Midbrain (tissue), 1 donor: ENCODE data around the gene RASSF4.

ENCODE experiments used
- DNase-seq: peaks from one replicate; lab custom pipeline; 2025; lab: John Stamatoyannopoulos, UW

Gene RASSF4

GRCh38 chr10:44927352-44927751 lies 32.2 kb upstream of the RASSF4 start:
- DNase-seq = no peak

- DNase-seq = no peak
Observed at GRCh38 chr10:44928462-44928861, 31.1 kb upstream of the RASSF4 start.

GRCh38 chr10:44929356-44930255 lies 30.0 kb upstream of the RASSF4 start:
- DNase-seq = no peak

DNA sequence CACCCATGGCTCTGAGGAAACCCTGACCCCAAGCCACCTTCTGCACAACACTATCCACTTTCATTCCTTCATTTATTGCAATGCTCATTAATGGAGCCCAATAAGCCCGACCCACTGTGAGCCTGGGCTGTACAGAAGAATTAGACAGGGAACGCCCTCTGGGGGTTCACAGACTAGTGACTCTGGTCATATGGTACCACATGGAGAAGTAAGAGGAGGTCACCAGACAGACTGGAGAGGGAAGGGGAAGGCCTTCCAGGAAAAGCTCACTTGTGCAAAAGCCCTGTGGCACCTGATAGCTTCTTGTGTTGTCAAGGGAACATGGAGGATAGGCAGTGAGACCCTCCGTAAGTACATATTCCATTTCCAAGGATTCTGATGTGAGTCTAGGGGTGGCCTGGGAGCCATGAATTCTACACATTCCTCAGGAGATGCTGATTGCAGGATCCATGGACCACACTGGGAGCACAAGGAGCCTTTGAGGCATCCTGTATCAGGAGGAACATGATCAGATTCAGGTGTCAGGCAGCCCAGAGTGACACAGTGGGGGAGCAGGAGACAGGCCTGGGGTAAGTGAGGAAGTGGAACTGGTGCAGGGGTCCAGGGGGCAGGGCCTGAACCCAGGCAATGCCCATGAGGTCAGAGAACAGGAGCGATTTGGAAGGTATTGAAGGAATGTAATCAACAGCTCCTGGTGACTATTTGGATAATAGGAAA lies 28.5 kb upstream of the RASSF4 start:
- DNase-seq = no peak

GRCh38 chr10:44931621-44932516 lies 27.7 kb upstream of the RASSF4 start:
- no peak for DNase-seq

GRCh38 chr10:44932517-44933450 lies 26.8 kb upstream of the RASSF4 start:
- DNase-seq = peak; percentile 88

DNA sequence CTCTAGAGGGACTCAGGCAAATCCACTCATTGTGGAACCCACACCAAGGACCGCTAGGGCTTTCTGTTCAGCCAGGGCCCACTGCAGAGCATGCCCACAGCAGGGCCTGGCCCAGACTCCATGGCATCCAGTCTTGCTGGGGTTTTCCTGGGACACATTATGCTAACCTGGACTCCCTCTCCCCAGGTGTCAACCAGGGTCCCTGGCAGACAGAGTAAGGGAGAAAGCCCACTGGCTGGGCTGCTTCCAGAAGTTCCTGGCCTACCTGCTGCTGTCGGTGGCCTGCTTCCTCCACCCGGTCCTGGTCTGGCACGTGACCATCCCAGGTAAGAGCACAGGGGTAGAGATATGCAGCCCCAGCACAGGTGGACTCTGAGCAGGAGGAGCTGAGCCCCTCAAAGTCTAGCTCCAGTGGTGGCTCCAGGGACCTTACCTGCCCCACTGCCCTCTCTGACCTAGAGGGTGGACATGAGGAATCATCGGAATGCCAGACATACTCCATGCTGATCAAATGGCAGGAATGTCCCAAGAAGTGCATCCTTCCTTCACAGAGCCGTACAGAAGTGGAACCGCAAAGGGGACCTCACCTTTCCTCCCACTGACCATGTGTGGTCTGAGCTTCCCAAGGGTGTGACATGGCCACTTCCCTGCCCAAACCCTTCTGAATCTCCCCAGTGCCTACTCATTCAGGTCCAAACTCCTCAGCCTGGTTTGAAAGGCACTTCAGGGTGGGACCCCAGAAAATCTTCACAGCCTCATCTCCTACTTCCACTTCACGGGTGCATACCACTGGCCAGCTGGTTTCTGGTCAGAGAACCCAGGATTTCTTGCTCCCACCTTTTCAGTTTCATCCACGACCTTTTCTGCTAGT lies 25.9 kb upstream of the RASSF4 start:
- no peak for DNase-seq

GRCh38 chr10:44934416-44935200 lies 25.0 kb upstream of the RASSF4 start:
- DNase-seq = no peak

GRCh38 chr10:44935201-44935965 lies 24.2 kb upstream of the RASSF4 start:
- peak; percentile 77 for DNase-seq

DNA sequence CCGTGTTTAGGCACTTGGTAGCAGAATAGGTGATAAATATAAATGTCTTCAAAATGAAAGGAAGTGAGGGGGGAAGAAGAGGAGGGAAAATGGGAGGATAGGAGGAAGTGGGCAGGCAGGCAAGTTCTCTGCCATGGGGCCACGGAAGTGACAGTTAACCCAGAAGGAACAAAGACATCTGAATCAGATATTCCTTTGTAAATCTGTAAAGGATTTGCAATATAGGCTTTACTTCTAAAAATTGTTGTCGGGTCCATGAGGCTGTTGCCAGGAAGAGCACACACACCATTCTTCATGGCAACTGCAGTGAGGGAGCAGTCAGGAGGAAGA lies 23.7 kb upstream of the RASSF4 start:
- no peak for DNase-seq

DNA sequence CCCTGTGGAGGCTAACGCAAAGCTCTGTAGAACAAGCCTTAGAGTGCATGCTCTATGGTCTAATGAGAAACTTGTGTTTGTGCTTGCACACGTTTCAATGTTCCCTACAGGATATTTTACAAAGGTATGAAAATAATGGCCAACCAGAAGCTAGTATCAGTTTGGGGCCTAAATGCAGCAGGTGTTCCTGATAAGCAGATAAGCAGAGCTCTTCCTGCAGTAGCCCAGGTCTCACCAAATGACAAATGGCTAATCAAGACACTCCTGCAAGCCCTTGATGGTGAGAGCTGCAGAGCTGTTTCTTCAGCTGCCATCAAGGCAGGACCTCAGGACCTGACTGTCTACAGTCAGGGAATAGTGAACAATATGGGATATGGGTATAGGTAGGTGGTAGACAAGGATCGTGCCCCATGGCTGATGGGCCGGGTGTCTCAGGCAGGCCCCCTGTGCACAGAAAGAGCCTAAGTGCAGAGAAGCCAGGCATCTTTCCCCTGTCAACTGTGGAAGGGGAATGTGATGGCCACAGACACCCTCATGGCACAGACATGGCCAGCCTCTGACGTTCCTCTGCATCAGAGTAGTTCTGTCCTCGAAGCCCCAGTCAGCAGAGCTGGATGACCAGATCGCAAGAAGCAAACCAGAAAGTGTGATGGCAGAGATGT lies 23.2 kb upstream of the RASSF4 start:
- DNase-seq = no peak

- no peak for DNase-seq
Observed at GRCh38 chr10:44937196-44938005, 22.2 kb upstream of the RASSF4 start.

- no peak for DNase-seq
Observed at GRCh38 chr10:44938956-44939355, 20.6 kb upstream of the RASSF4 start.

DNA sequence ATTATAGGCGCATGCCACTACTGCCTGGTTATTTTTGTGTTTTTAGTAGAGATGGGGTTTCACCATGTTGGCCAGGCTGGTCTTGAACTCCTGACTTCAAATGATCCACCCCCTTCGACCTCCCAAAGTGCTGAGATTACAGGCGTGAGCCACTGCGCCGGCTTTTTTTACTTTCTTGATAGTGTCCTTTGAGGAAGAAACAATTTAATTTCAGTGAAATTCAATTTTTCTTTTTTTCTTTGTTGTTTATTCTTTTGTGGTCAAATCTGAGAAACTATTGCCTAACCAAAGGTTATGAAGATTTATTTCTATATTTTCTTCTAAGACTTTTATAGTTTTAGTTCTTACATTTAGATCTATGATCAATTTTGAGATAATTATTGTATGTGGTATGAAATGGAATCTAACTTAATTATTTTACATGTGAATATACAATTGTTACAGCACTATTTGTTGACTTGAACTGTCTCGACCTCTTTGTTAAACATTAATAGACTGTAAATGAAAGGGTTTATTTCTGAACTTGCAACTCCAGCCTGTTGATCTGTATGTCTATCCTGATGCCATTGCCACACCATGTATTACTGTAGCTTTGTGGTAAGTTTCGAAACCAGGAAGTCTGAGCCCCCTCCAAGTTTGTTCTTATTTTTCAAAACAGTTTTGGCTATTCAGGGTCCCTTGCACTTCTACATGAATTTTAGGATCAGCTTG lies 19.8 kb upstream of the RASSF4 start:
- no peak for DNase-seq

DNA sequence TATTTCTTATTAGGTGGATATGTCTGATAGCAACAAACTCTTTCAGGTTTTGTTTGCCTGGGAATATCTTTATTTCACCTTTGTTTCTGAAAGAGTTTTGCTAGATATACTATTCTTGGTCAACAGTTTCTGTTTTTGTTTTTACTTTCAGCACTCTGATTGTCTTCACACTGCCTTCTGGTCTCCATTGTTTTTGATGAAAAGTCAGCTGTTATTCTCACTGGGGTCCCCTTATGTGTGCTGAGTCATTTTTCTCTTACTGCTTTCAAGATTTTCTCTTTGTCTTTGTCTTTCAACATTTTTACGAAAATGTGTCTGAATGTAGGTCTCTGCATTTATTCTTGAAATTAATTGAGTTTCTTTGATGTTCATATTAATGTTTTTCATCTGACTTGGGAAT lies 15.2 kb upstream of the RASSF4 start:
- DNase-seq = no peak

GRCh38 chr10:44946205-44946604 lies 13.4 kb upstream of the RASSF4 start:
- DNase-seq = no peak
